Gastroesophageal sphincter (tissue), 4 donors: ENCODE measurements around the gene PARD3B. TPM values are rescaled to one million over a fixed set of nuclear protein-coding genes. Genes with fewer than 3 reads are reported as not detected.

ENCODE experiments used
- ATAC-seq: fragments of 150-250 bp; one replicate; pipeline ENCODE4 v1.9.1; 2016; ENCODE audit warnings: mild to moderate bottlenecking, moderate library complexity
- H3K27ac ChIP-seq, 4 donors: fragments of 200-600 bp; sonication (generic) in 3 of 4; 1 replicate in 3 of 4; 2 replicates in 1 of 4; pipeline ENCODE4 v1.5.1; 2016 to 2019
- H3K27me3 ChIP-seq: fragments of 200-600 bp; sonication (generic); one replicate; pipeline ENCODE4 v1.5.1; 2019
- H3K36me3 ChIP-seq, 2 donors: fragments of 200-600 bp; sonication (generic); one replicate each; pipeline ENCODE4 v1.5.1; 2019; ENCODE audit warnings: control low read depth in 1 of 2
- H3K4me1 ChIP-seq, 3 donors: fragments of 200-600 bp; sonication (generic); 1 replicate in 2 of 3; 2 replicates in 1 of 3; pipeline ENCODE4 v1.5.1; 2016 to 2019; ENCODE audit warnings: control low read depth in 2 of 3
- H3K4me3 ChIP-seq, 2 donors: fragments of 200-600 bp; sonication (generic); one replicate each; pipeline ENCODE4 v1.5.1; 2019; ENCODE audit warnings: mild to moderate bottlenecking in 1 of 2, moderate library complexity in 1 of 2
- H3K9me3 ChIP-seq, 3 donors: fragments of 200-600 bp; sonication (generic); one replicate each; pipeline ENCODE4 v1.5.1; 2017 to 2019; ENCODE audit warnings: control low read depth in 2 of 3
- EP300 ChIP-seq: sonication (generic); formaldehyde crosslinking; IDR thresholded peaks from one replicate; pipeline ENCODE4 v1.6.1; 2017; ENCODE audit warnings: antibody characterized with exemption, mild to moderate bottlenecking
- POLR2A ChIP-seq, 2 donors: fragments of 450-650 bp; IDR thresholded peaks; one replicate each; pipeline ENCODE4 v1.6.1; 2017; ENCODE audit warnings: antibody characterized with exemption in 2 of 2, mild to moderate bottlenecking in 2 of 2, moderate library complexity in 1 of 2
- POLR2AphosphoS5 ChIP-seq: sonication (generic); formaldehyde crosslinking; IDR thresholded peaks from one replicate; pipeline ENCODE4 v1.6.1; 2017; ENCODE audit warnings: antibody characterized with exemption
- WGBS, 2 donors: methylation state at CpG; one replicate each; pipeline ENCODE4 v1.1.5; 2018; ENCODE audit warnings: low coverage in 1 of 2; 5-methylcytosine and 5-hydroxymethylcytosine counted together
- total RNA-seq, 4 donors: library from RNA; depleted of rRNA; stranded (reverse); fragments of >200 nt; gene quantifications; one replicate each; pipeline ENCODE4 v1.1.0, GENCODE V29; 2016
- TF ChIP-seq, protein P1 (sequence below), 4 experiments: fragments of 200-600 bp in 2 of 4; fragments of 450-650 bp in 2 of 4; sonication (generic) in 1 of 4; IDR thresholded peaks; one replicate each; pipeline ENCODE4 v1.5.1; 2017 to 2019; ENCODE audit warnings: antibody characterized with exemption in 4 of 4, mild to moderate bottlenecking in 2 of 4, moderate library complexity in 2 of 4

Gene PARD3B
- total RNA-seq, 4 donors from 2014 or later, result 29.6 to 42.2 (median 41.0) TPM

DNA sequence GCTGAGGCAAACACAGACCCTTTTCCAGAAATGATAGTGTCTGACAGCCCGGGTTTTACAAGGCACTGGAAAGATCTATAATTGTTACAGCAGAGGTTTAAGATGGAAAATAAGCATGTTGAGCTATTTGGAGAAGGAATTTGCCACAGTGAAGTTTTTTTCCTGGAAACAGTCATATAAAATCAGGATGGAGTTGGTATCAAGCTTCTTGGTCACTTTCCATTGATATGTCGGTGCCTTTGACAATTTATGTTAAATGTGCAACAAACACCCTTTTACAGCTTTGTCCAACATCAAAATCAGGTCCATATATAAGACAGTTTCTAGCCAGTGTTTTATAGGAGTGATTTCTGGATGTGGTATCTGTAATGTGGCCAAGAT, 1019.9 kb downstream of the PARD3B start:
- H3K27ac ChIP-seq, result no peak overlapping the region
- no peaks in the 10 kb centered on the region for H3K9me3 ChIP-seq
- no peaks in the 10 kb centered on the region for H3K4me1 ChIP-seq
- H3K36me3 ChIP-seq, result no peaks in the 10 kb centered on the region
- TF ChIP-seq, protein P1, sequence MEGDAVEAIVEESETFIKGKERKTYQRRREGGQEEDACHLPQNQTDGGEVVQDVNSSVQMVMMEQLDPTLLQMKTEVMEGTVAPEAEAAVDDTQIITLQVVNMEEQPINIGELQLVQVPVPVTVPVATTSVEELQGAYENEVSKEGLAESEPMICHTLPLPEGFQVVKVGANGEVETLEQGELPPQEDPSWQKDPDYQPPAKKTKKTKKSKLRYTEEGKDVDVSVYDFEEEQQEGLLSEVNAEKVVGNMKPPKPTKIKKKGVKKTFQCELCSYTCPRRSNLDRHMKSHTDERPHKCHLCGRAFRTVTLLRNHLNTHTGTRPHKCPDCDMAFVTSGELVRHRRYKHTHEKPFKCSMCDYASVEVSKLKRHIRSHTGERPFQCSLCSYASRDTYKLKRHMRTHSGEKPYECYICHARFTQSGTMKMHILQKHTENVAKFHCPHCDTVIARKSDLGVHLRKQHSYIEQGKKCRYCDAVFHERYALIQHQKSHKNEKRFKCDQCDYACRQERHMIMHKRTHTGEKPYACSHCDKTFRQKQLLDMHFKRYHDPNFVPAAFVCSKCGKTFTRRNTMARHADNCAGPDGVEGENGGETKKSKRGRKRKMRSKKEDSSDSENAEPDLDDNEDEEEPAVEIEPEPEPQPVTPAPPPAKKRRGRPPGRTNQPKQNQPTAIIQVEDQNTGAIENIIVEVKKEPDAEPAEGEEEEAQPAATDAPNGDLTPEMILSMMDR (IDR thresholded peaks at IDR 0.05), result no peak
- TF ChIP-seq EP300, result no peak
- no peak for TF ChIP-seq POLR2AphosphoS5
- no peak for TF ChIP-seq POLR2A (IDR thresholded peaks at IDR 0.05)
- no peak overlapping the region for H3K4me3 ChIP-seq
- H3K27me3 ChIP-seq, result no peaks in the 10 kb centered on the region
- no peak for ATAC-seq
- 75 to 86% methylated on average over 1 to 2 of the region's 2 CpGs for WGBS, 2 donors

DNA sequence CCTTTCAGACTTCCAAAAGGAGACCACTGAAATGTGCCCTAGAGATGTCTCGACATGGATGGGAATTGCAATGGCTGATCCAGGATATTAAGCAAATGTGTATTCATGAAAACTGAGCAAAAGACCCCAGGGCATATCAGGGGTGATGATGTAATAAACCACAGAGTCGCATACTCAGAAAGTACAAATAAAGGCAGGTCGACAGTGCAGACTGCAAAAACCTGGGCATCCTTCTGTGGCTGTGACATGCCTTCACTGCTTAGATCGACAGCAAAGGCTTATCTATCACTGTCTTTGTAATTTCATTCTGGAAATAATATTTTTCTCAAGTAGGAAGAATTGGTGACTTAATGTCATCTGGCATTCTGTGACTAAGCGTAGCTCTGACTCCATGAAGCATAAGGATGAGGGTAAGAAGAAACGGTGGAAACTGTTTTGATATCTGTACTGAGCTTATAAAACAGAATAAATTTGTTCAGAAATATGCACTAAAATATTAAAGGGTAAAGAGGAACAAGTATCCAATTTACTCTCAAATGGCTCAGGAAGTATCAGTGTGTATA, 1021.4 kb downstream of the PARD3B start:
- H3K36me3 ChIP-seq, result no peaks in the 10 kb centered on the region
- no peaks in the 10 kb centered on the region for H3K4me1 ChIP-seq
- TF ChIP-seq, protein P1 (IDR thresholded peaks at IDR 0.05), result no peak
- TF ChIP-seq POLR2AphosphoS5 (no peak), EP300 (no peak), POLR2A (IDR thresholded peaks at IDR 0.05) (no peak)
- no peak overlapping the region for H3K4me3 ChIP-seq
- ATAC-seq, result no peak
- 52 to 61% methylated on average over 4 to 6 of the region's 6 CpGs for WGBS, 2 donors
- H3K27me3 ChIP-seq, result no peaks in the 10 kb centered on the region
- no peak overlapping the region for H3K27ac ChIP-seq
- no peaks in the 10 kb centered on the region for H3K9me3 ChIP-seq

DNA sequence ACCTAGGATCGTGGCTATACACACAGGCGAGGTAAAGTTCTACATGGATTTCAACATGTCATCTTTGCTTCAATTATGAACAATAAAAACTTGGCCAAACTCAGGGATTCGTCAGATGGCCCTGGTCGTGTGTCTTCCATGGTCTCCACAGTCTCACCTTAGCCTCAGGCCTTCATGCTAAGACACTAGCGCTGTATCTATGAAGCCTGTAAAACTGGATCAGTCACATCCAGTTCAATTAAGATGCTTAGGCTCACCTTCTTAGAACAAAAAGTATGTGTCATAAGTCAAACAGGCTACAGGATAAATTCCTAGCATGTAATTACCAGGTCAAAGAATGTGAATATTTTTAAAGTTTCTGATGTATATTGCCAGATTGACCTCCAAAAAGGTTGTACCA, 1023.3 kb downstream of the PARD3B start:
- TF ChIP-seq EP300 (no peak), POLR2AphosphoS5 (no peak), POLR2A (IDR thresholded peaks at IDR 0.05) (no peak)
- TF ChIP-seq, protein P1 (IDR thresholded peaks at IDR 0.05), result no peak
- Histone ChIP-seq H3K27ac (no peak overlapping the region), H3K4me3 (no peak overlapping the region), H3K36me3 (no peaks in the 10 kb centered on the region), H3K27me3 (no peaks in the 10 kb centered on the region), H3K4me1 (no peaks in the 10 kb centered on the region), H3K9me3 (no peaks in the 10 kb centered on the region)
- 86 to 97% methylated on average over 4 to 5 of the region's 5 CpGs for WGBS, 2 donors
- ATAC-seq, result no peak

DNA sequence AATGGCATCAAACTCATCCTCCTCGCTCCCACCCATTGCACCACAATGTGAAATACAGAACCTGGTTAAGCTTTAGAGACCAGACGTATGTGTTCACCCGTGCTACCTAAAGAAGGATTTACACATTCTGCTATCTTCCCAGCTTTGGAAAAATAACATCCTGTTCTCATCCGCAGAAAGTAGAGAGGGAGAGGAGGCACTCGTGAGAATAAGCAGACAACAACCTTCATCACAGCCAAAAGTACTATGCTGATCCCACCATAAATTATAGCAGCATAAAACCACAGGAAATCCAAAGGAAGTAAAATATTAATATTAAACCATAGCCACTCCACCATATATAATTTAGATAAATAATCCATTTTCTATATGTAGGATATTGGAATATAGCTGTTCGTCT, 1025.4 kb downstream of the PARD3B start:
- WGBS, 2 donors, result 78 to 94% methylated on average over 6 of the region's 6 CpGs
- ATAC-seq, result no peak
- no peak overlapping the region for H3K4me3 ChIP-seq
- TF ChIP-seq EP300 (no peak), POLR2A (IDR thresholded peaks at IDR 0.05) (no peak), POLR2AphosphoS5 (no peak)
- TF ChIP-seq, protein P1 (IDR thresholded peaks at IDR 0.05), result no peak
- peaks cover 0 to 7% (median 0%) of the 10 kb centered on the region in 3 donors for H3K9me3 ChIP-seq
- H3K4me1 ChIP-seq, result no peaks in the 10 kb centered on the region
- H3K36me3 ChIP-seq, result no peaks in the 10 kb centered on the region
- no peak overlapping the region for H3K27ac ChIP-seq
- no peaks in the 10 kb centered on the region for H3K27me3 ChIP-seq

DNA sequence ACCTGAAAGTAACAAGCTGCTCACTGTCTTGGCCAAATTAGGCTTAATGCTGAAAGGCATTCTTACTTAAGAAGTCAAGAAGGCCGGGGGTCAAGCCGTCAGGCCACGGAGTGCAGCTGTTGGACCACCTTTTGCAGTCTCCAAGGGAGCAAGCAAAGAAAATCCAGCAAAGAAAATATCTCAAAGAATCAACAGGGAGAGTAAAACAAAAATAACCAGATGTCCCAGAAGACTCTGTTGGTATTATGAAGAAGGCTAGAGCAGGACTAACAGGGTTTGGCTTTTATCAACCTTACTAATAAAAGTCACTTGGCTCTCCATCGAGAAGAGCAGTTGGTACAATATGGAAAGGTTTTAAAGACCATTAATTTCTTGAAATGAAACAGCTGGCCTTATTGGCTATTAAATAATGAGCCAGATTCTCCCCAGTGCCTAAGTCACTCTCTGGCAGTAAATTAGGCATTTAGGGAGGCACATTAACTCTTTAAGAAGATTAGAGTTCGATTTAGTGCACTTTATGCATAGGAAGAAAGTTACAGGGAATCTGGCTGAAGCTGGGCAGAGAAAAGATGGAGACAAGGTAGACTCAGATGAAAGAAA, 1026.2 kb downstream of the PARD3B start:
- Histone ChIP-seq H3K9me3 (peaks cover 0 to 15% (median 0%) of the 10 kb centered on the region in 3 donors), H3K27me3 (no peaks in the 10 kb centered on the region), H3K4me1 (no peaks in the 10 kb centered on the region), H3K36me3 (no peaks in the 10 kb centered on the region), H3K4me3 (no peak overlapping the region), H3K27ac (no peak overlapping the region)
- ATAC-seq, result no peak
- 51% methylated on average over 5 of the region's 5 CpGs; no CpG with 5 or more reads in 1 of the 2 donors for WGBS, 2 donors
- TF ChIP-seq EP300 (no peak), POLR2A (IDR thresholded peaks at IDR 0.05) (no peak), POLR2AphosphoS5 (no peak)
- TF ChIP-seq, protein P1 (IDR thresholded peaks at IDR 0.05), result no peak
